Renal cortex interstitium (tissue), 11 donors: ENCODE data around the gene PCK1. TPM values are rescaled to one million over a fixed set of nuclear protein-coding genes. Genes with fewer than 3 reads are reported as not detected.

ENCODE experiments used
- DNase-seq, 11 donors: peaks; one replicate each; pipeline ENCODE4 v3.0.0-alpha.2; 2013; ENCODE audit warnings: low read depth in 9 of 11, low spot score in 4 of 11; ENCODE audit errors: extremely low read depth in 1 of 11
- polyA plus RNA-seq, 3 donors: library from polyadenylated mRNA; unstranded; fragments of 120-200 nt; gene quantifications; one replicate each; pipeline ENCODE4 v1.2.1, GENCODE V29; 2013; ENCODE audit not compliant: insufficient read length in 3 of 3

The PCK1 gene
- polyA plus RNA-seq, 3 donors: 7.4 to 20.3 (median 12.6) TPM

DNA sequence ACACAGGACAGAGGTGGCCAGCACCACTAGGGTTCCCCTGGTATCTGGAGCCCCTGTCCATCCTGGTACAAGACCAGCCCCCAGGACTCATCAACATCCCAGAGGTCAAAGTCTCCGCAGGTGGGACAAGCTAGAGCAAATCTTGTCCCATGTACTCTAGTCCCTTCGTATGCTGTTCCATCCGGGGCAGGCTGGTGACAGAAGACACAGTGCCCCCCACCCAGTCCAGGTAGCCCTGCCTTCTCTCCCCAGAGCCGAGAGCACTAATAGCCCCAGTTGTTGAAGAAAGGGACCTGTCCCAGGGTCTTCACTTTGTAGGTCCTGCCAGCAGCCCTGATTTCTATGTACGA lies 21.1 kb downstream of the PCK1 start:
- no peak for DNase-seq

DNA sequence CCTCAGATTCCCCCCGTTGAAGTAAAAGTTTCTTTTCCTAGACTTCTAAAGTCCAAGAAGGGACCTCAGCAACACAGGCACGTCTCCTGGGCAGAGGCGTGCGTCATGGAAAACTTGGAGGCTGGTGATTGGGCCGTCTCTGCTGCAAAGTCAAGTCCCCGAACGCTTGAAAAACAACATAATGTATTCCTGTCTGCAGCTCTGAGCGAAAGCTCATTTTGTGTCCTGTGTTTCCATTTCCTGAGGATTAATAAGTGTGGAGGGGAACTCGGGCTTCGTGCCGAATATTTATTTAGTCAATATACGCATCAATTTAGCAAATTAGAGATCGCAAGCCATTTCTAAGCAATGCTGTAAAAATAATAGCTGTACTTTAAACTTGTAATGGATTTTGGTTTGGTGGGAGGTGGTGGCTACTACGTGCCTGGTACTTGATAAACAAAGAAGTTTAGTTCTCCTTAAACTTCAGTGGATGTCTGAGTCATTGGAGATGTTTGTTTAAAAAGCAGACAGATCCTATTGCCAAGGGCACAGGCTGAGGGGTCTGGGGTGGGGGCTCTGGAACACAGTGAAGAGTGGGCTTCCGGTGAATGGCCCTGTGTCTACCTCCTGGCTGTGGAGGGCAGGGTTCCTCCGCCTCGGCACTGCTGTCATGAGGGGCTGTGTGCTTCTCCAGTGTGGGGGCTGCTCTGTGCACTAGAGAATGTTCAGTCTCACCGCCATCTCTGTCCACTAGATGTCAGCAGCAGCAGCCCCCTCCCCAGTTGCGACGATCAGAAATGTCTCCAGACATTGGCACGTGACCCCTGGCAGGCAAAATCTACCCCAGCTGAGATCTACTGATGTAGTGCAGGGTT lies 21.8 kb downstream of the PCK1 start:
- peak in 8 of 11 donors; percentile 53 to 87 (median 74) for DNase-seq

DNA sequence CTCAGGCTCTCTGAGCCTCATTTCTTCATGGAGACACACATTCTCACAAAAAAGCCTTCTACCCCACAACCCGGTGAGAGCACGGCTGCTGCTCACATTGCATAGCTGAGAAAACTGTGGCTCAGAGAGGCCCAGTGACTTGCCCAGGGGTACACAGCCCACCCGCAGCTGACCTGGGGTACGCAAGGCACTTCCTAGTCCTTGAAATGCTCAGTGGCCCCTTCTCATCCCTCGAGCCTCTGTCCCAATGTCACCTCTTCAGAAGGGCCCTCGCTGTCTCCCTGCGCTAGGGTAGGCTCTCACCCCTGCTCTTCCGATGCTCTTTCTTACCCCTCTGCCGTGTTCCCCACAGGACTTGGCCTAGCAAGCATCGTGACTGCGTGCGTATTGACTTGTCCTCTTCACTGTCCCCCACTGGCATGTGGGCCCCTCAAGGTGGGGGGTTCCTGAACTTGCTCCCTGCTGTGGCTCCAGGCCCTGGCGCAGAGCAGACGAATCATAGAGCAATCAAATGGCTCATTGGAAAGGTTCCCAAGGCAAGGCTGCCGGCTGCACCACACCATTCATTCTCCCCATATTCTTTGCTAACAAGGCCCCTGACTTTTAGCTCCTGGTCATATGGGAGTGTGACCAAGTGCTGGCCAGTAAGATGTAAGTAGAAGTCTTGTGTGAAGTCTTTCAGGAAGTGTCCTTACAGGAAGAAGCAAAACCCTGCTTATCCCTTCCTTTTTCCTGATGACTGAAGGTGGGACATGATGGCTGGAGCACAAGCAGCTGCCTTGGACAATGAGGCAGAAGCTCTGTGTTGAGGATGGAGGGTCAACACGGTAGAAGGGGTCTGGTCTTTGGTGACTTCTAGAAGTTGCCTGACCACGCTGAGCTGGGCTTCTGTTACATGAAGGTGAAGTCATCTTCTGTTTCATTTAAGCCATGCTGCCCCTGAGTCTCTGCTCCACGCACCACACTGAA lies 22.7 kb downstream of the PCK1 start:
- no peak for DNase-seq

DNA sequence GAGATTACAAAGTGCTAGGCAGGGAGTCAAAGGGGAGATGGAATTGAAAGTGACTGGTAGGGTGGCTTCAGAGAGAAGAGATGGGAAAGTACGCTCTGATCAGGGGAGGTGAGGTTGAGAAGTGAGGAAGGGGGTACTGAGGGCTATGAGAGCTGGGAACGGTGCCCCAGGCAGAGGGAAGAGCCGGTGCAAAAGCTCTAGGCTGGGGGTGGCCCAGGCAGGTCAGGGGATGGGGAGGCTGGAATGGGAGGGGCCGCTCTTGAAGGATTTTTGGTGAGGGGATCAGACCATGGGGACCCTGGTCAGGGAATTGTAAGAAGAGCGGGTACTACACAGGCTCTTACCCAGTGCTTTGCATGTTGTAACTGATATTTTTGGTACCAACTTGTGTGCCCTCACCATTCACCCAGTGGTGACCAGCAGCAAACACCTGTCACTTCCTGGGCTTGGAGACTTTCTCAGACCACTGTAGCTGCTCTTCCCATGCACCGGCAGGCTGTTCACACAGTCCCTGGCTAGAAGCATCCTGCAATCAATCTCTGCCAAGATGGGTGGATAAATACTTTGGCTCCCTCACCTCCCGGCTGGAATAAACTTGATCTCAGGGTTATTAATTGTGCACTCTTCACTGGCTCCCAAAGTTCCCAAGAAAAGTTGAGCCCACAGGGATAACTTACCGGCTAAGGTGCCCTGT lies 24.0 kb downstream of the PCK1 start:
- DNase-seq: no peak

DNA sequence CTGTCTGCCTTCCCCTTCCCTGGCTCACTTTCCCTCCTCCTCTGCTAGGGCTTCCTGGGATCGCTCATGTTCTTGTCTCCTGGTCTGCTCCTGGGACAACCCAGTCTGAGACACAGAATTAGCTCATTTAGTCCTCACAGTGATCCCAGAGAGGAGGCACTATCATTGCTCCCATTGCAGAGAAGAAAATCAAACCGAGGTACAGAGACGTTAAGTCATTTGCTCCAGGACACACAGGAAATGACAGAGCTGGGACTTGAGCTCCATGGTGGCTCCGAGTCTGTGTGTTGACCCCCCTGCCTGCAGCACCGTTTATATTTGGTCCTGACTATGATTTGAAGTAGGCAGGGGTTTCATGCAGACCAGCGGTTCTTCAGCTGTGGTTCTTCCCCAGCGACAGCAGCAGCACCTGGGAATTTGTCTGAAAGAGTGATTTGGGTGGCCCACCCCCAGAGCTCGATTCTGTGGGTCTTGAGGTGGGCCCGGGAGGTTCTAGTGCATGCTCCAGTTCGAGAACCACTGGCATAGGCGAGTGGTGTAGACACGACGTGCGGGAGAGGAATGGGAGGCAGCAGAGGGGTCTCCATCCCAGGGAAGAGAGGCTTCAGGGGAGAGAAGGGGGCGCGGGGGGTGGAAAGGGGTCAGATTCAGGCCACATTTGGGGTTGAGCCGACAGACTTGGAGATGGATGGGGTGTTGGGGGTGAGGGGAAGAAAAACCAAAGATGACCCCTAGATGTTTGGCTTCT lies 24.7 kb downstream of the PCK1 start:
- DNase-seq: no peak

DNA sequence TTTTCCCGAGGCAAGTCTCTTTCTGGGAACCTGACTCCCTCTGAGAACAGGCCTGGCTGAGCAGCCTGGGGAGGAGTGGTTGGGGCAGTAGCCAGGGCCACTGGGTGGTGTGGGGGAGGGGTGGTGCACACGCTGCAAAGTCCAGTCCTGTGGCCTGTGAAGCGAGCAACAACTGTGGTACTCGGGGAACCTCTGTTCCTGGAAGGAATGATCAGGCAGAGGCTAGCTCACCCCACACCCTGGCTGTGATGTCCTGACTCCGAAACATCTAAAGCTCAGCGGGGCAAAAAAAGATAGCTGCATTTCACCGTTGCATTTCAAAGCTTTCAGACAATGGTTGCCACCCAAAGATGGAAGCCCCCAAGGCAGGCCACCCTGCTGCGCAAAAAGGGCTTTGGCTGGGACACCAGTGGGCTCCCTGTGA lies 25.5 kb downstream of the PCK1 start:
- DNase-seq: peak in 1 of 11 donors; percentile 50

DNA sequence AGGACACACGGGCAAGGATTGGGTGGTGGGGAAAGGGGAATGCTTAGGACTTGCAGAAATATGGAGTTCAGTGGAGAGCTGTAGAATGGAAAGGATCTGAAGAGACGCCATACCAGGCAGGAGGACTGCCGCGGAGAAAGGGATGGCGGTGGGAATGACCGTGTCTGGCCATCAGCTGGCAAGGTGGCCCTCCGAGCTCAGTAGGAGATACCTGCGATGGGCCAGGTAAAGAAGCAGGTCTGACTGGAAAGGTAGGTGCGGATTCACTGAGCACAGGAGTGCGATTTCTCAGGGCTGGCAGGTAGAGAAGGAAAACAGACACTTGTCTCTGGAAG lies 26.0 kb downstream of the PCK1 start:
- DNase-seq: no peak

DNA sequence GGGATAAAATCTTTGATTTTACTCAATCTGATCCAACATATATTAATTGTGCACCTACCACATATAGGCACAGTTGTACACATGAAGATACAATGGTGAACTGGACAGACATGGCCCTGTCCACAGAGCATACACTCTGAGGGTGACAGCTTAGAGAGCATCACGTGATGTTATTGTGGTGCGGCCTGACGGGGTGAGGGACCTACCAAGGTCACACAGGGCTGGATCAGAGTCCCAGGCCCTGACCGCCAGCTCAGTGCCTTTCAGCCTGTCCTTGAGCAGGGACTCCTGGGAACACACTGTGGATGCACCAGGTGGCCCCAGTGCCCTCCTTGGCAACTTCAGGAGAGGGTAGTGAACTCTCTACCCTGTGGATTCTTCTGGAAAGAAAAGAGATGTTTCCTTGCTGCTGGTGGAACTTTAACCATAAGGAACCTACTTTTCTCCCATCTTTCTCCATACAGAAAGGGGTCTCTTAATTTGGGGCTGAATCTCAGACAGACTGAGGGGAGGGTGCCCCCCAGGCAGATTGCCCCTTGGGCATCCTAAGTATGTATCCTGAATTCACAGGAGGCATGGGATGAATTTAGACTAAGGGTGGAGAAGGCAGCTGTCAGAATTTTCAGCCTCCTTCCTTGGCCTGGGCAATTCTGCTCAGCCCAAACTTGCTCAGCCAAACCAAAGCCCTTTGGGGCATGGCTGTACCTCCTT lies 26.5 kb downstream of the PCK1 start:
- no peak for DNase-seq

DNA sequence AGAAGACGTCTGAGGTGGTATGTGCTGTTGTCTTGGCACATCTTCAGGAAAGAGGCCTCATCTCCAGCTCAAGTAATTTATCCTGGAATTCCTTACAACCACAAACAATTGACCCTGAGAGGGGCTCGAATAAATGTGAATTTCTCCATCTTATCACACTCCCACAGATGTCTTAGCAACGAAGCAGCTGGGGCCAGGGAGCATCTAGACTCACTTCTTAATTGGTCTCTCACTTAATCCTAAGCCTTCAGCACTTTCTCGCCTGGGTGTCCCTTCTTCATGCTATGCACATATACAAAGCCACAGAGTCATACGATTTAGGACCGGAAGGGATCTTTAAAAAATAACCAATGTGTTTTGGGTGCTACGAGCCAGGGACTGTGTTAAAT lies 27.1 kb downstream of the PCK1 start:
- no peak for DNase-seq

DNA sequence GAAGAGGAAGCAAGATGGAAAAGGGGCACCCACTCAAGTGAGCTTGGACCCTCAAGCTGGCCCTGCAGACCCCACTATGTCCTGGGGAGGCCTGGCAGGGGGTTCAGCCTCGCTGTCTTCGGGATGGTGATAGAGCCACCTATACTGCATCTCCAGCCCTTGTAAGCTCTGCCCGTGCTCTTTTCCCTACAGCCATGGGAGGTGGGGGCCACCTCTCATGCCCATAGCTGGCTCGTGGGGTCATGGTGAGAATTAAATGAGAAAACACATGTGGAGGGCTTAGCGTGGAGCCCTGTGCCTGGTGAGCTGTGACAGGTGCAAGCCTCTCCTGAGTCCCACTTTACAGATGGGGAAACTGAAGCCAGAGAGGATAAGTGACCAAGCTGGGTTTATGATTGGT lies 27.7 kb downstream of the PCK1 start:
- no peak for DNase-seq

DNA sequence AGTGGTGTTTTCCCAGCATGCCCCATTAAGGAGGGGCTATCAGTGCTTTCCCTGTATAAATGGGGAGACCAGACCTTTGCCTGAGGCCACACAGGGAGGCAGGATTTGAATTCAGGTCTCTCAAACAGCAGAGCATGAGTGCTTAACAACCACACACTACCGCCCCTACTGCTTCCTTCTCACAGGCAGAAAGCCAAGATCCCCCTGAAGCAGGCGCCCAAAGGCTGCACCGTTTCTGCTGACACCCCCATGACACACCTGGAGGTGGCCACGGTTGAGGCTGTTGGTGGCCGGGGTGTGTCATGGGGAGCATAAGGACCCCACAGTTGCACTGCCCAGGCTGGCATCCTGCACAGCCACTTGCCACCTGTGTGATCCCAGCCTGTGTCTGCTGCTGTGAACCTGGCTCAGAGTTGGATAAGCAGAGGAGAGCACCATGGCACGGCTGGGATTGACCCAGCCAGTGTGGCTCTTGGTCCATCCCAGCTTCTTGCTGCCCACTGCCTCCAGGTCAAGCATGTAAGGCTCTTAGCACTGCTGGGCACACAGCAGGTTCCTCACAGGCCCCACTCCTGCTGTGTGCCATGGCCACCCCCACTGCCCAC lies 28.3 kb downstream of the PCK1 start:
- DNase-seq: no peak

DNA sequence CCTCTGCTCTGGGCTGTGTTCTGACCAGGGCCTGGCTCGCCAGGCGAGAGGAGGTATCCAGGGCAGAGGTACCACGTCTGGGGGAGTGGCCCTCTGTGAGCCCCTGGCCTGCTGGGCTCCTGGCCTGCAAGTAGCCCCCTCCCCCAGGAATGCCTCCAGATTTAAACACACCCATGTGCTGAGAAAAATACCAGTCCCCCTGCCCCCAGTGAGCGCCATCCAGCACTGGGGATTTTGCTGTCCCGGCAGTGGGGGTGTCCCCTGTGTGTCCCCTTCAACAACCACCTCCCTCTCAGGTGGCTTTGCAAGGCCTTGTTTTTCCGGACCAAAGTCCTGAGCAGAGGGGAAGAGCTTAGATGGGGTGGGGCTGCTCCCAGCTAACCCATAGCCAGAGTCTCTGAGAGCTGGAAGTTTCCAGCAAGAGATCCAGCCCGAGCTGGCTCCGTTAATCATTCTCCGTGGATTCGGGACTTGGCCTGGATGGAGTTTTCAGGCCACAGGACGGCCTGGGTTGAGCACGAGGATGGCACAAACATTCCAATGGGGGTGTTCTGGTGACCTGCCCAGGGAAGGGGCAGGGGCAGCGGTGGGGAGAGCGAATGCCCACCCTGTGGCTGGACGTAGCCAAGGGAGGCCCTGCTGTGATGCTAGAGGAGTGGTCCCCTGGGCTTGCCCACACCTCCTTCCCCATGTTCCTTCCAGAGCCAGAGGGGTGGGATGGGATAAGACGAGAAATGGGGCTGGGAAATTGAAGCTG lies 29.0 kb downstream of the PCK1 start:
- DNase-seq: no peak

DNA sequence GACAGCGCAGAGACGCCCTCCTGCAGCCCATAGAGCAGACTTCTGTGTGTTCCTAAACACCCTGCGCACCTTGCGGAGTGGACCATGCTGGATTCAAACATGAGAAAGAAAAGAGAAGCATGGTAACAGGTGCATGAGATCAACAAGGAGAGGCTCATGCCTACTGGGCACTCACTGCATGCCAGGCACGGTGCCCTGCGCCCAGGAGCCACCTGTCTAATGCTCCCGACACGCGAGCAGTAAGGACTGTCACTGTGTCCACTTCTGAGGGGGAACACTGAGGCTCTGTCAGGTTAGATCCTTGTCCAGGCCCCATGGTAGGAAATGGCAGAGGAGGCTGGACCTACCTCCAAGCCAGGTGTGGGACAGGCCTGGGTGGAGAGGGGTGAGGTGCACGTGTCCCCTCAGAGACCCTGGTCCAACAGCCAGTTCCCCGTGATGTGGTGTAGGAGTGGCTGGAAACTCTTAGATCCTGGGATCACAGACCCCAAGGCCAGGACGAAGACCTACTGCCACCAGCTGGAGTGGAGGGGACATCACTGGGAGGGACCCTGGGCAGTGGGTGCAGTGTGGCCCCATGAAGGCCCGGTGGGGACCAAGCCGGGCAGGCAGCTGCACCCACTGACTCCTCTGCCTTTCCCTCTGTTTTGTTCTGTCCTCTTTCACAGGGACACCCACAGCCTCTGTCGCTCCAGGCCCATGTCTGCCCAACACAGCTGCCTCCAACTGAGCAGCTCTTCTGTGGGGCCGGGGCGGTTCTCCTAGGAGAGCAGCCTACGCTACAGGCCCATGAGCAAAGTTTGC lies 29.8 kb downstream of the PCK1 start:
- DNase-seq: no peak

DNA sequence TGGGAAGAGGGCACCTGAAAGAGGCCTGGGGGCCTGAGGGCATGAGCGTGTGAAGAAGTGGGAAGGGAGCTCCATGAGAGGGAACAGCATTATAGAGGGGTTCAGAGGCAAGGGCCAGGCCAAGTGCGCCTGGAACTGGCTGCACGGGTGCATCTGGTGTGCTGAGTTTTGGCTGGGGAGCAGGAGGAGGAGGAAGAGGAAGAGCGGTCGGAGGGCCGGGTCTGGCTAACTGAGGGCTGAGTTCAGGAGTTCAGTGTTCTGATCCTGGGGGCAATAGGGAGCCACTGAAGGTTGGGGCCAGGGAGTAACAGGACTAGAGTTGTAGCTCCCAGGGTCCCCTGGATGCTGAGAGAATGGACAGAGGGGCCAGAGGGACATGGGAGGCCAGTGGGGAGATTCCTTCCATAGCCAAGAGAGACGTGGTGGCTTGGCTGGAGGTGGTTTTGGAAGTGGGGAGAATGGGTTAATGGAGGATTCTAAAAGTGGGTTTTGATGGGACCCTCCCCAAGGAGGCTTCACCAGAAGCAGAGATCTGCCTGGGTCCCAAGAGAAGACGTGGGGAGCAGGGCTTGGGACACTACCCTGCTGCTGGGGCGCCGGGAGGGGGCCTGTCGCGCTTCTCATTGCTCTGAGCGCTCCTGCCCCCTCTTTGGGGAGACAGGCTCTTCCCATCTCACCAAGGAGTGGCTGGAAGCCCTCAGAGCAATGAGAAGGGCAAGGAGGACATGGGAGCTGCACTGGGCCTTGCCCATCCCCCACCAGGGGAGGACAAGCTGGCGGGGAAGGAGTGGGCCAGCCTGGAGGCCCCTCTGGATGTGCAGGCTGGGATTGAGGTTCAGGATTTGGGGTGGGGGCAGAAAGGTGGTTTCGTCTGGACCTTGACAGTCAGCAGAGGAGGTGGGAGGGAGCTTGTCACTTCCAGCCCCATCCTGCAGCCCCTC lies 30.6 kb downstream of the PCK1 start:
- no peak for DNase-seq

DNA sequence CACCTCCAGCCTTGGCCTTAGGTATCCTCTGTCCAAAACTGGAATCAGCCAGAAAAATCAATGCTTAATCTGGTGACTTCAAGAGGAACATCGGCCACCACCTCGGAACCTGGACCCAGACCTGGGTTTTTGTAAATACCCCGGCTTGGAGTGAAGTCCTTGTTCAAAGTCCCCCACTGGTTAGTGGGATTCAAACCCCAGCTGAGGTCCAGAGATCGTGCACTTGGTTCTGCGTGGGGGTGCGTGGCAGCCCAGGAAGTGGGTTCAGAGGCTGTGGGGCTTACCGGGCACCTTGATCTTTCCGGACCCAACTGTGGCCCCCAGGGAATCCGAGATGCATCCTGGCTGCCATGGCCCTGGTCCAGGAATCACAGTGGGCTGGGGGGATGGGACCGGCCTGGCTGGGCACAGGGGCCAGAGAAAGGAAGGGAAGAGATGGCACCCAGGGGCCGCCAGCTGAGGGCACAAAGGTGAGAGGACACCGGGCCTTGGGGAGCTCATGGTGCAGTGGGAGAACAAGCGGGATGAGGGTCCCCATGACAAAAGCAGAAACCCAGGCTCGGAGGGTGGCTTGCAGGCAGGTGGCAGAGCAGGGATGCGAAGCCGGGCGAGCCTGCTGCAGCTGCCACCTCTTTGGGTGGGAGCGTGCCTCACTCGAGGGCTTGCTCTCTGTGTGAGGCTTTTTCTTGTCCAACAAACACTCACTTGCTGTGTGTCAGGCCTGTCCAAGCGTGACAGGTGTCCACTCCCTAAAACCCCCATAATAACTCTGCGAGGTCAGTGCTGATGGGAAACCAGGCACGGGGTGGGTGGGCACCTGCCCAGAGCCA lies 31.6 kb downstream of the PCK1 start:
- no peak for DNase-seq
